ENCODE data around the gene RPS6KA2.

RPS6KA2 gene

DNA sequence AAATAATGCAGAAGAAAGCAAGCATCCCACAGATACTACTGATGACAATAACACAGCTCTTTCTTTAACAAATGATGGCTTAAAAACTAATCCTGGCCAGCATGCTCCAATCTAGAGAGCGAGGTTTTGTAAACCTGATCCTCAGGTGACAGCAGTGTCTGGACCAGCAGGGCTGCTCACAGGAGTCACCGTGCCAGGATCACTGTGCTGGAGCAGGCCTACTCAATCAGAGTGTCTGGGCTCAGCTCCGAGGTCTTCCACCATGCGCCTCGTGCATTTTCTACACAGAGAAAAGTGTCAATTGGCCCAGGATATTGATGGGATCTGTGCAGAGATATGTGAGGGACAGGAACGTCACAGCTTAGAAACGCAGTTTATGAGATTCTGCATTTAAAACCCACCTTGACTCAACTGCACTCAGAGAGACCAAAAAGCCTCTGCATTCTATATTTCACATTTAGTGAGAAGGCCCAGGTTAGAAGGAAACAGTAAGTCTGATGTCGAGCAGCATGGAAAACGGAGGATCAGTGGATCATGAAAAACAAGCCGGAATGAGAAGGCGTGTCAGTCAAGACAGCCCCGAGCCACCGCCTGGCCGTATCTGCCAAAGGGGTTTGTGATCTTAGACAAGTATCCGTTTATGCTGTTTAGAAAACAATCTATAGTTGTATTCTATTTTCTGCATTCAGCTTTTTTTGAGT, 48.4 kb downstream of the RPS6KA2 start:
- in situ Hi-C loops (cut with MboI; ENCODE audit: low sequenced_read_pairs), result no loop called here

DNA sequence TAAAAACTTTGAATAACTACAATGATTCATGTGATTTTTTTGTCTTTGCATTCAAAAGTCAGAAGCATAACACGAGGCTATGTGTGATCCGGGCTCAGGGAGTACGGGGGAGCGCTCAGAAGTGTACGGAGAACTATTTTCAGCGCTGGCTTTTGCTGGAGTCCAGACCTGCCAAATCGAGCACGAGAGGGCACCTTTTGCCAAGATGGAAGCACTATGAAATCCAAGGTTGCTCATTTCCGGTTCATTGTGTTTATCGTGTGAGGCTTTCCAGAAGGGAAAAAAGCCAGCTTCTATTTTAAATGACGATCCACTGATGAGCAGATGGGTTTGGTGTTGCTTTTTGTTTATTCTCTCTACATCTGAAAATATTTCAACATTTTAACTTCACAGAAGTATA, 51.8 kb downstream of the RPS6KA2 start:
- in situ Hi-C loops (cut with MboI; ENCODE audit: low sequenced_read_pairs), result no loop called here

DNA sequence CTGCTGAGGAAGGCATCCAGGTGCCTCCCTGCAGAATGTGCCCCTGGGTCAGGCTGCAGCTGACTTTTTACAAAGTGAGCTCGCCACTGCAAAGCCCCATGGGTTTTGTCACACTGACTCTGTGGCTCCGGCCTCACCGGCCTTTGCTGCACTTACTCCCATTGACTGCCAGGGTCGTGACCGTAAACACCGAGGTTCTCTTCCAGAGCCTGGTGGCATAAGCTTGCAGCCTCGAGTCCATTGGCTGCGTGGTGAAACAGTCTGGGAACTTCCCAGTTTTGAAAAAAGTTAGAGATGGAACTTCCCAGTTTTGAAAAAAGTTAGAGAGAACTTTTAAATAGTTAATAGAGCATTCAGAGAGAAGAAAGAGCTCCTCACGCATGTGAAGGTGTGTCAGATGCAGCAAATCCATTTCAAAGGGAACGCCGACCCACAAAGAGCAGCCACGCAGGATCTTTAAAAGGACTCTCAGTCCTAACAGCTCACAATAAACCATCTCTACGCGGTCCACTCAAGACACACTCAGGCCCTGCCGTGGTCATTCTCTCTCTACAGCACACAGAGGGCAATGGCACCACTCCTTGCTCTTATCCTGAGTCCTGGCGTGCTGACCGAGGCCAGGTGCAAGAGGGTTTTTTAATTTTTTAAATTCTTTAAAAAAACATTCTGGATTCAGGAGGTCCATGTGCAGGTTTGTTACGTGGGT, 53.4 kb downstream of the RPS6KA2 start:
- in situ Hi-C loops (cut with MboI; ENCODE audit: low sequenced_read_pairs), result no loop called here

DNA sequence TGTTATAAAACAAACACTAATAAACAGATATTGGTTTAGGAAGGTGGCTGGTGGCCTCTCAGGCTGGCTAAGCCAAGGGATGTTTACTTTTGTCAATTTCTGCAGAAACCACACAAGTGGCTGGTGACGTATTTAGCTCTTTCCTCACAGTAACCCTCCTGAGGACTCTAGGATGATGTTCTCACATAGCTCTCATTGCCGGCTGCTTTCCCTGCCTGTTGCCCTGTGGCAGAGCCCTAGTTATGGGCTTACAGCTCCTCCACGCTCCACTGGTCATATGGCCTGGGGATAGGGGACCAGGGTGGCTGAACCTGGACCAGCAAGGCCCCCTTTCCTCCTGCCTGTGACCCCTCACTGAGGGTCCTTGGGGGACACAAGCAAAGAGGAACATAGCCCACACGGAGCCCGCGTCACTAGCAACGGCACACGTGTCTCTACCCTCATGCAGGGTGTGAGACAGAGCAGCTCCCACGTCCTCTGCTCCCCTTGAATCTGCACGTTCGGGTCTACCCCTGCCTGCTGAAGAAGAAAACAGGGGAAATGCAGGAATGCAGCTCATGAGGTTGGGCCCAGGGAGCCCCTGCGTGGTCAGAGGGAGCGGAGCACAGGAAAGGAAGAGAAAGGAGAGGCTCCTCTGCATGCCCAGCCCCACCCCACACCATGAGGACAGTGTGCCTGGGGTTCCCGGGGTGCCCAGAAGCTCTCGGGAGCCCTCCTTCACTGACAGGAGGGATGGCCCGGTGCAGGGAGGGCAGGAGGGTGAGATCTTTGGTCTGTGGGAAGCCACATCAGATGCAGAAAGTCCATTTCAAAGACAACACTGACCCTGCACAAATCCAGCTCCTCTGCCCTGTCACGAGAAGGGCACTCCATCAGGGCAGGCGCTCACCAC, 54.4 kb downstream of the RPS6KA2 start:
- in situ Hi-C loops (cut with MboI; ENCODE audit: low sequenced_read_pairs), result no loop called here

DNA sequence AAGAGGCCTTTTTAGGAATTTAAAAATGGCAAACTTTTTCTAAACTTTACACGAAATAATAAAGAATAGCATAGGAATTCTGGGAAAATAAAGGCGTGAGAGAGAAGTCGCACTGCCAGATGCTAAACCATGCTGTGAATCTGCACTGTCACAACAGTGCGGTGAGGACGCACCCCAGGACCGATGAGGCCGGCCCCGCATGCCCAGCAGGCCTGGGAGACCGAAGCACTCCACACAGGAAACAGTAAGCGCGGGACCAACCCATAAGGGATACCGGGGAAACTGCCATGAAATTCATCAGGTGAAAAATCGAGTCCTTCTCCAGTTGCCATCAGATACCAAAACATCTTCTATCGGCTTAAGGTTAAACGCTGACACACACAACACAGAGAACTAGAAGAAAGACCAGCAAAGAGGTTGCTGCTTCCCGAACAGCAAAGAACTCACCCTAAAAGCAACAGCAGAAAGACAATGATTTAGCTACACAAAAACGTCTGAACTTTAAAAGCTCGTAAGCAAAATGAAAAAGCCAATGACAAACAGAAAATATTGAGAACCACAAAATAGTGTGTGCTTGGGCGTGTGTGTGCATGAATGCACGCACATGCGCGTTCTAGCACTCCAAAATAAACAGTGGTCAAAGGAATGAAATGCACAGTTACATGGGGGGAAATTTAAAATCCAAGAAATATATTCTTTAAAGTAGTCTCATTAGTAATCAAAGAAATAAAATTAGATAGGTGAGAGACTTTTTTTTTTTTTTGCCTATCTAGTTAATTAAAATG, 55.9 kb downstream of the RPS6KA2 start:
- in situ Hi-C loops (cut with MboI; ENCODE audit: low sequenced_read_pairs), result no loop called here

DNA sequence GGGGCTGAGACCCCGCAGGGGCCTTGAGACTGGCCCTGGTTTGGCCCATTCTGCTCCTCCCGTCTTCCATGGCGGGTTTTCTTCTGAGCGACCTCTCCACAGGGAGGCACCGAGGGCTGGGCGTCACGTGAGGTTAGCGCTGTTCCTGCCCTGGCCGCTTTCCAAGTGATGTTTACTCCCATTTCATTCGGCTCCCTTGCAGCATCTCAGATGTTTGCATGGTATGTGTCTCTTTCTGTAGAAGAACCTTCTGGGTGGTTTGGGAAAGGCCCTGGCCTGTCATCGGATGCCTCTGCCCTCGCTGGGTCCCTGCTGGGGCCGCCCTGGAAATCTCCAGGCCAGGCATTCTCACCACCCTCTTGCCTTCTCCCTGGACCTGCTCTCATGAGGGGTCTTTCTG, 57.8 kb downstream of the RPS6KA2 start:
- in situ Hi-C loops (cut with MboI; ENCODE audit: low sequenced_read_pairs), result no loop called here

DNA sequence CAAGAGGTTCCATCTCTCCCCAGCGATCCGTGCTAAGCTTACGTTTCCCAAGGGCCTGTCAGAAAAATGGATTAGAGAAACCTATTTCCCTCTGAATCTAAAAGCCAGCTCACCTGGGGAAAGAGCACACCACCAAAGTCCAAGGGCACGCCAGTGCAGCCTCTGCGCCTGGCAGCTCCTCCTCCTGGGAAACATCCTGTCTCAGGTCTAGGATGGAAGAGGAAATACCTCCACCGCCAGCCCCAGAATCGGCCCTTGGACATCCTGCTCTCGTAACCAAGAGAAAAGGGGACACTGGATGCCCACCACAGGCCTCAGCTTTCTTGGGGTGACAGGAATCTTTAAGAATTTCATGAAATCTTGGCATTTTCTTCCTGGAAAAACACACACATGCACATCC, 59.2 kb downstream of the RPS6KA2 start:
- in situ Hi-C loops (cut with MboI; ENCODE audit: low sequenced_read_pairs), result no loop called here

DNA sequence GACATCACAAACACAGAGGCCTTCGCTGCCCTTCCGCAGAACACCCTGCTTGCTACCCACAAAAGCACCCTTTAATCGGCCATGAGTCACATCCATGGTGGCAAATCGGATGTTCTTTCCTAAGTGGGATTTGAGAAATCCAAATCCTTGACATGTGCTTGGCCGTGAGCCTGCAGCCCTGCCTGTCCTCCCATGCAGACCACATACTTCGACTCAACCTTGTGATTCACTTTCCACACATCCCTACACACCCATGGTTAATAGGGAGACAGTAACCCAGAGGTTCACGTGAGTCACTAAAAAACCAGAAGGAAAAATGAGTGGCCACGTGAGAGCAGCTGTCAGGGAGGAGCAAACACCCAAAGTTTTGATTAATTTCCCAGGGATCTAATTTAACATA, 59.9 kb downstream of the RPS6KA2 start:
- in situ Hi-C loops (cut with MboI; ENCODE audit: low sequenced_read_pairs), result no loop called here

DNA sequence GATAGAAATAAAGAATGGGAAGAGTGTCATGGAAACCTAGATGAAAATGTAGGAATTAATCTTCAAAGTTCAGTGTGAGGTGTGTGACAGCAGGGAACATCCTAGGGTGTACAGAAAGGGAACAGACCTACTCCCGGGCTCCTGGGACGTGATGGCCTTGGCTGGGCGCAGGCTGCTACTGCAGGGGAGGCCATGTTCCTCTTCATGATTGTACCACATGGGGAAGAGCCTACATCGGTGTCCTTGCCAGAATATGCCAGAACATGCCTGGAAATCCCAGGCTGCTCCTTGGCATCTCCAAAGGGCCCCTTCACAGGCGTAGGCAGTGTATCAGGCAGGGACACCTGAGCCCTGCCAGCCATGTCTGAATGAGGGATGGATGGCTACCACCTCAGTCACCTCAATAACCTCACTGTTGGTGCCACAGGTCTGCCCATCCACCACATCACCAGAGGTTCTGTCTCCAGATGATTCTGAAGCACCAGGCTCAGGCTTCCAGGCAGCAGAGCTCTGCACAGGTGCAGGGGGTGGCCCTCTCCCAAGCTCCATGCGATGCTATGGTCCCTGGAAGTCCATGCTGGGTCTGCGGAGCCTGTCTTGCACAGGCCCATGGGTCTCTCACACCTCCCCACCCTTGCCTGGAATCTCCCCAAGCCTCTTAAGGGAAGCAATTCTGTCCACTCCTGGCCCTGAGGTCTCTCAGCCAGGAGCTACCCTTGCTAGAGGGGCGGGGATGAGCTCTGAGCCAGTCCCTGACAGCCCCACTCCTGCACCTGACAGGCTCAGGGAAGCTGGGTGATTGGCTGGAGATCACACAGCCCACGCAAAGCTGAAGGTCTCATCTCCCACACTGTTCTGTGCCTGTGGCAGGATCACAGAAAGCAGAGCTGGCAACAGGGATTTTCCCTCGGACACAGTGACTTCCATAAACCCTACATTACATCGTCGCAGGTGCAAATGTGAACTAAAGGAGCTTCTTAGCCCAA, 60.7 kb downstream of the RPS6KA2 start:
- in situ Hi-C loops (cut with MboI; ENCODE audit: low sequenced_read_pairs), result no loop called here

DNA sequence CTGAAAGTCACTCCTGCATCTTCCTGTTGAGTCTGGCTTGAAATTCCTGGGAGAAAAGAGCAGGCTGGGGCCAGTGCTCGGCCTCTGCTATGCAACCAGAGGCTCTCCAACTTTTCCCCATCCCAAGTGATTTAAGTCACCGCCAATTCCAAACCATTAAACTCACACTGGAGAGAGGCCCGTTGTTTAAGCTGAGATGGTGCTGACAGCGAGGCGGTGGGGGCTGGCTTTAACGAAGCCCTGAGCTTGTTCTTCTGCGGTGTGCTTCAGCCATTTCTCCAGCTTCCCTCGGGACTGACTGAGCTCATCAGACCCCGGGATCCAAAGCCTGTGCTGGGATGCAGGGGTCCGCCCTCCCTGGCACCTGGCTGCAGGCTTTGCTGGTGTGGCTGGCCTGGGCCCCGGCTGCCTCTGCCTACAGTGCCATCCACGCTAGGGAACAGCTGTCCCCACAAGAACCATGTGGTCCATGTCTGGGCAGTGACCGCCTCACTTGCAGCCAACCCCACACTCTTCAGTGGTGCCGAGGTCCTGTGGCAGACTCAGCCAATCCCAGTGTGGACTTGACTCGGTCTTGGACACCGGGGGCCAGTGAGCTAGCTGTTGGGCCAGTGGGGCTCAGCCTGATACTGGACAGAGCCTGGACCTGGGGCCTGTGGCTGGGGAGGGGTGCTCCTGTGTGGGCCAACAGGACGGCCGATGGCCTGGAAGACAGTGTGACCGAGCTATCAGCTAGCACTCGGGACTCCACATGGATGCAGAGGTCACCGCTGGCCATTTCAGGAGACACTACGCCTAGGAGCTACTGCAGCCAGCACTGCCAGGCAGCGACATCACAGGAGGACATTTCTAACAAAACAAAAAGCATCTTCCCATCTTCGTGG, 61.7 kb downstream of the RPS6KA2 start:
- in situ Hi-C loops (cut with MboI; ENCODE audit: low sequenced_read_pairs), result no loop called here

DNA sequence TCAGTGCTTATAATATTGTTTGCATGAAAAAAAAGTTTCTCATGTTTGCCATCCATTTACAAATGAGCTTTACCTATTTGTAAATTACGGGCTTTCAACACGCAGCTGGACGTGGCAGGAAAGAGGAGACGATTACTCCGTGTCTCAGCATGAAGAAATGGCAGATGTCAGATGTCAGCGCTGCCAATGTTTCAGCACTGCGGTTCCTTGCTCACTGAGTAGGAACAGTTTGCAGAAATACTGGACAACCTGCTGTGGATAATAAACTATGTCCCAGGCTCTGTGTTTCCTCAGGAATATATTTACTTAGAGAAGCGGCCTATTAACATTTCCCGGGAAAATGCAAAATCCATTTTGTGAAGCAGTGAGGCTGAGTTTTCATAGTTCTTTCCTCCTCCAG, 63.2 kb downstream of the RPS6KA2 start:
- in situ Hi-C loops (cut with MboI; ENCODE audit: low sequenced_read_pairs), result no loop called here

DNA sequence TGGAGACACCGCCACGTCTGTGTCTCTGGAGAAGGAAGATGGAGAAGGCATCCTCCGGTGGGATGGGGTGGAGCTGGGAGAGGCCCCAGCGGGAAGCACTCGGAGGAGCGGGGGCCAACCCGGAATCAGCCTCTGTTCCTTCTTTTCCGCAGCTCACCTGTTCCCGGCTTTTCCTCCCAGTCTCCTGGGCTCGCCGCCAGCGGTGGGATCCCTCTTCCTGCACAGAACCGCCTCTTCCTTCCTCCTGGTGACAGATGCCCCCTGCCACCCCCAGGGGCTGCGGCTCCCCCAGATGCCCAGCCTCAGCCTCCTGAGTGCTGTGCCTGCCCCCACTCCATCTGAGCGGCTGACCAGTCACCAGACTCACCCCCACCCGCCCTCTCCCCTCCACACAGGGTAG, 63.9 kb downstream of the RPS6KA2 start:
- in situ Hi-C loops (cut with MboI; ENCODE audit: low sequenced_read_pairs), result no loop called here

DNA sequence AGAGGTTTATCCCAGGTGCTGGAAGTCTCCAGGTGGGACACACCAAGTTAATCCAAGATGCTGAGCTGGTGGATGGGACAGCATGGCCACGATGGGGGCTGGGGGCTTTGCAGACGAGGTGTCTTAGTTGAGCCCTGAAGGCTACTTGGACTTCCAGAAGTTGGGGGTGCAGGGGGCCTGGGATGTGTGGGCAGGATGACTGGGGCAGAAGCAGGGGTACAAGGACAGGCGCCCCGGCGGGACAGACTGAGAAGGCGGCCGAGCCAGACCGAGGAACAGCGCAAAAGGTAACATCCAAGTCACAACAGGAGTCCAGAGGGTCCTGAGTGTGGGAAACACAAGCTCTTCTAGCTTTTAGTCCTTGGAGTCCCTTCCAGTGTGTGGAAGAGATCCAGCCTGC, 64.3 kb downstream of the RPS6KA2 start:
- in situ Hi-C loops (cut with MboI; ENCODE audit: low sequenced_read_pairs), result no loop called here

DNA sequence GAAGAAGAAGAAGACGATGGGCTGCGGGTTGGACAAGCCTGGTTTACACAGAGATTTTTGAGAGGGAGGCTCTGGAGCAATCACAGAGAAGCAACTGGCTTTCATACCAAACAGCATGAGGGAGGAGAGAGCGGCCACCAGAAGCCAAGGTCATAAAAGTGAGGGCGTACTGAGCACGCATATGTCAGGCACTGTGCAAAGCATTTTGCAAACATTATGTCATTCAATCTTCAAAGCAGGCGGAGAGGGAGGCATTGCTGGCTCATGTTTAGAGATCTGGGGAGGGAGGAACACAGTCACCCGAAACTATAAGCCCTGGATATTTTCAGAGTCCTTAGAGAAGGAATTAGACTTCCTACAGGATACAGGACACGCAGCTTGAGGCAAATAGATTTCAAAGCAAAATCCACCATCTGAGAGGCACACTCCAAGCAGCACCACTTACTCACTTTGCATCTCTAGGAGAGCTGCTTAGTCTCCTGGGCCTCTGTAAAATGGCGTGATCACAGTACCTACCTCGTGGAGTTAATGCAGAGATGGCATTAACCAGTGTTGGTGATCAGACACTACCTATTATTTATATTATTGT, 65.2 kb downstream of the RPS6KA2 start:
- in situ Hi-C loops (cut with MboI; ENCODE audit: low sequenced_read_pairs), result no loop called here

DNA sequence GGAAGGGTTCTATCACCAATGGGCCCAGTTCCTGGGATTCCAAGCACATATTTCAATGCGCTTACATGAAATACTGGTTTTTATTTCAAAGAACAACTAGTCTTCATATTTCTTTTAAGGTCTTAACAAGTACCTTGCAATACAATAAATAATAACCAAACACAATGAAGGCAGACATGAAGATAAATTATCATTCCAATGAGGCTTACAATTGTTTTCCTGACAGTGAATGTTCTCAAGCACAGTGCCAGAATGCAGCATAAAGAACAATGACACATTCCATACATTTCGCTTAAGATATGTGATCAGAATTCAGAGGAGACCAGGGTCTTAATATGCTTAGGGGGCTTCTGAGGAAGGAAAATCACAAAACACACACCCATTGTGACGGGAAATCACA, 66.8 kb downstream of the RPS6KA2 start:
- in situ Hi-C loops (cut with MboI; ENCODE audit: low sequenced_read_pairs), result no loop called here

DNA sequence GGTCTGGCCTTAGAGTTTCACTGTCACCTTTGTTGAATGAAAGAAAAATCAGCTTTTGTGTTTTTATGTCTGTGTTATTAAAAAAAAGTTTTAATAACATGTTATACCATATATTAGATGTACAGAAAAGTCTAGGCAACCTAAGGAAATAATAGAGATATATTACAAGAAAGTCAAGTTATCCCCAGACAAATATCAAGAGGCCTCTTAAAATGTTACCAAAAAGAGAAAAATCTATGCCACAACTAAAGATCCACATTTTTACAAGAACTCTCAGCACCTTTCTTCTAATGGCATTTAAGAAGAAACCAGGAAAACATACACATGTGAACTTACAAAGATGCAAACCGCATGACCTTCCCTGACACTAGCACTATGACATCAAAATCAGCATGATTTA, 67.4 kb downstream of the RPS6KA2 start:
- in situ Hi-C loops (cut with MboI; ENCODE audit: low sequenced_read_pairs), result no loop called here

DNA sequence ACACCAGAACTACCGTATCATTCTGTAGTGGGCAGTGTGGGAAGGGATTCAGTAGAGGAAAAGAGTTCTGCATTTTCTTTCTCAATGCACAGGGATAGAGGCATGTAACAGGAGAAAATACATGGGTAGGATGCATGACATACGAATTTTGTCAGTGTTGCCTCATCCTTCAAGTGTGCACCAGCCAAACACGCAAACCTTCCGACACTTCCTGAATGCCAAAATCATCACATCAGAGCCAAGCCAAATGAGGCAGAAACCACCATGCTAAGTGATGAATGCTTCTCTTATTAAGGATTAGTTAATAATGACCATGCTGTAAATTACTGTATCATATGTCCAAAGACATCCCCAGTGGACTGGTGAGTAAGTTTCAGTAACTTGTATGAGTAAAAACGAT, 67.8 kb downstream of the RPS6KA2 start:
- in situ Hi-C loops (cut with MboI; ENCODE audit: low sequenced_read_pairs), result no loop called here
